ENCODE results near the gene KIAA0825. TPM values are rescaled to one million over a fixed set of nuclear protein-coding genes. Genes with fewer than 3 reads are reported as not detected.
"Not testable (repeated sequence)": the region's sequence is repeated elsewhere in the genome, so short reads cannot be mapped to it uniquely, and the experiment has no call there.

The KIAA0825 gene
- total RNA-seq, 1 experiment from 2014 or later: 1.9 TPM

DNA sequence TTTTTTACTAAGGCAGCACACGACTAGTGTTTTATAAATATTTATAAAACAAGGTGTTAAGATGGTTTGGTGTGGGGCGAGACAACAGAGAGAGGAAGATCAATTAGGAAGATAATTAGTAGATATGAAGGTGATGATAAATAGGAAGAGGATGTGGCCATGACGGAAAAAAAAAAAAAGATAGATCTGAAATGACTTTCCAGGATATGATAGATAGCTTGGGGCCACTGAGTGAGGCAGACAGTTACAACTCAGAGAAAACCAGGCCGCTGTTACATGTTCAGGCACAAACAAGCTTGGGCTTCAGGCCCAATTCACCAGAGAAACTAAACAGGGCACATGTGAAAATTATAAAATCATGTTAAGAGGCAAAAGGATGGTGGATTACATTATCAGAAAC lies 43.2 kb downstream of the KIAA0825 start:
- no peaks in the 10 kb centered on the region for H3K4me1 ChIP-seq (replicated peaks; ENCODE audit: insufficient read depth)
- no peaks in the 10 kb centered on the region for H3K9me2 ChIP-seq (ENCODE audit: insufficient read depth)
- no peaks in the 10 kb centered on the region for H3K9me3 ChIP-seq (ENCODE audit: insufficient read depth, low read depth)
- no peaks in the 10 kb centered on the region for H3K27me3 ChIP-seq (ENCODE audit: insufficient read depth, low read depth)
- H3K4me2 ChIP-seq: no peak overlapping the region
- no peak overlapping the region for H3K27ac ChIP-seq
- H3F3A ChIP-seq (ENCODE audit: insufficient read depth, low read depth): no peaks in the 10 kb centered on the region
- H2AFZ ChIP-seq: no peak overlapping the region
- H3K4me3 ChIP-seq: no peak overlapping the region
- H3K79me2 ChIP-seq (ENCODE audit: low read depth): no peaks in the 10 kb centered on the region
- no TSS peak for BruUV-seq (replicated peaks)
- no peaks in the 10 kb centered on the region for H3K36me3 ChIP-seq (ENCODE audit: low read depth)
- no peaks in the 10 kb centered on the region for H4K20me1 ChIP-seq (ENCODE audit: insufficient read depth)
- CTCF ChIA-PET: no interaction called here
- intact Hi-C loops (cut with micrococcal nuclease; ENCODE audit: unreplicated experiment): no loop called here
- TF ChIP-seq EZH2 (IDR thresholded peaks at IDR 0.05; ENCODE audit: low read depth): no peak
- TF ChIP-seq, protein P1, sequence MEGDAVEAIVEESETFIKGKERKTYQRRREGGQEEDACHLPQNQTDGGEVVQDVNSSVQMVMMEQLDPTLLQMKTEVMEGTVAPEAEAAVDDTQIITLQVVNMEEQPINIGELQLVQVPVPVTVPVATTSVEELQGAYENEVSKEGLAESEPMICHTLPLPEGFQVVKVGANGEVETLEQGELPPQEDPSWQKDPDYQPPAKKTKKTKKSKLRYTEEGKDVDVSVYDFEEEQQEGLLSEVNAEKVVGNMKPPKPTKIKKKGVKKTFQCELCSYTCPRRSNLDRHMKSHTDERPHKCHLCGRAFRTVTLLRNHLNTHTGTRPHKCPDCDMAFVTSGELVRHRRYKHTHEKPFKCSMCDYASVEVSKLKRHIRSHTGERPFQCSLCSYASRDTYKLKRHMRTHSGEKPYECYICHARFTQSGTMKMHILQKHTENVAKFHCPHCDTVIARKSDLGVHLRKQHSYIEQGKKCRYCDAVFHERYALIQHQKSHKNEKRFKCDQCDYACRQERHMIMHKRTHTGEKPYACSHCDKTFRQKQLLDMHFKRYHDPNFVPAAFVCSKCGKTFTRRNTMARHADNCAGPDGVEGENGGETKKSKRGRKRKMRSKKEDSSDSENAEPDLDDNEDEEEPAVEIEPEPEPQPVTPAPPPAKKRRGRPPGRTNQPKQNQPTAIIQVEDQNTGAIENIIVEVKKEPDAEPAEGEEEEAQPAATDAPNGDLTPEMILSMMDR (conservative IDR thresholded peaks at IDR 0.05): no peak
- POLR2A ChIA-PET (ENCODE audit: unreplicated experiment): no interaction called here
- DNase-seq: no peak

DNA sequence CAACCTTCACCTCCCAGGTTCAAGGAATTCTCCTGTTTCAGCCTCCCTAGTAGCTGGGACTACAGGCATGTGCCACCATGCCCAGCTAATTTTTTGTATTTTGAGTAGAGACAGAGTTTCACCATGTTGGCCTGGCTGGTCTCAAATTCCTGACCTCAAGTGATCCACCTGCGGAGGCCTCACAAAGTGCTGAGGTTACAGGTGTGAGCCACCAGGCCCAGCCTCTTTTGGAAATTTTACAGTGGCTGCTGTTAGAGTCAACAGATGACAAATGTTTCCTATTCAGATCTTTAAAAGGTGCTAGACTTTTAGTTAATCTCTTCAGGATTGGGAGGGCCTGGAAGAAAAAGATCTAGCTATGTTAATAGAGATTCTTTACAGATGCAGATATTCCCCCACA lies 45.1 kb downstream of the KIAA0825 start:
- POLR2A ChIA-PET (ENCODE audit: unreplicated experiment); H3K27ac ChIP-seq; BruUV-seq (replicated peaks); H3K4me1 ChIP-seq (replicated peaks; ENCODE audit: insufficient read depth); DNase-seq; intact Hi-C loops (cut with micrococcal nuclease; ENCODE audit: unreplicated experiment); H3K4me2 ChIP-seq; H2AFZ ChIP-seq; H3K9me3 ChIP-seq (ENCODE audit: insufficient read depth, low read depth); H3K4me3 ChIP-seq; CTCF ChIA-PET; H3K36me3 ChIP-seq (ENCODE audit: low read depth); H4K20me1 ChIP-seq (ENCODE audit: insufficient read depth); H3F3A ChIP-seq (ENCODE audit: insufficient read depth, low read depth); H3K27me3 ChIP-seq (ENCODE audit: insufficient read depth, low read depth); H3K79me2 ChIP-seq (ENCODE audit: low read depth); H3K9me2 ChIP-seq (ENCODE audit: insufficient read depth): not testable (repeated sequence)

DNA sequence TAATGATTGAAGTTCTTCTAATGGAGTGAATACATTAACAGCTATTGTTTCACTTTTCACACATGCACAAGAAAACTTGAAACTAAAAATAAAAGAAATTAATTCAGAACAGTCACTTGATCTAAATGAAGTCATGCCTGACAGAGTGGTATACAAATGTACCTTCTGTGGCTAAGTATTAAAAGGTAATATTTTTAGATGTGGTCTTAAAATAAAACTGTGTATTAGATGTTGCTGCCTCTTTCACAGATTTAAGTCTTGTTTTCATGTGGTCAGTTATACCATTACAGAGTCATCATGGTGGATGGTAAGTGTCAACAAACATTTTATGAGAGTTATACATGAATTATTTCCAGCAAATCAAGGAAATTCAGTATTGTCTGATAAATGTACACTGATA lies 47.0 kb downstream of the KIAA0825 start:
- no peaks in the 10 kb centered on the region for H3K79me2 ChIP-seq (ENCODE audit: low read depth)
- no peaks in the 10 kb centered on the region for H3K4me1 ChIP-seq (replicated peaks; ENCODE audit: insufficient read depth)
- intact Hi-C loops (cut with micrococcal nuclease; ENCODE audit: unreplicated experiment): no loop called here
- no peak overlapping the region for H3K4me2 ChIP-seq
- no peaks in the 10 kb centered on the region for H3F3A ChIP-seq (ENCODE audit: insufficient read depth, low read depth)
- no peak for DNase-seq
- no peaks in the 10 kb centered on the region for H3K9me2 ChIP-seq (ENCODE audit: insufficient read depth)
- H3K4me3 ChIP-seq: no peak overlapping the region
- no peak overlapping the region for H2AFZ ChIP-seq
- H4K20me1 ChIP-seq (ENCODE audit: insufficient read depth): no peaks in the 10 kb centered on the region
- BruUV-seq (replicated peaks): no TSS peak
- no peaks in the 10 kb centered on the region for H3K9me3 ChIP-seq (ENCODE audit: insufficient read depth, low read depth)
- no peaks in the 10 kb centered on the region for H3K36me3 ChIP-seq (ENCODE audit: low read depth)
- TF ChIP-seq EZH2 (IDR thresholded peaks at IDR 0.05; ENCODE audit: low read depth): no peak
- TF ChIP-seq, protein P1 (conservative IDR thresholded peaks at IDR 0.05): no peak
- CTCF ChIA-PET: no interaction called here
- no peak overlapping the region for H3K27ac ChIP-seq
- no peaks in the 10 kb centered on the region for H3K27me3 ChIP-seq (ENCODE audit: insufficient read depth, low read depth)
- POLR2A ChIA-PET (ENCODE audit: unreplicated experiment): no interaction called here

DNA sequence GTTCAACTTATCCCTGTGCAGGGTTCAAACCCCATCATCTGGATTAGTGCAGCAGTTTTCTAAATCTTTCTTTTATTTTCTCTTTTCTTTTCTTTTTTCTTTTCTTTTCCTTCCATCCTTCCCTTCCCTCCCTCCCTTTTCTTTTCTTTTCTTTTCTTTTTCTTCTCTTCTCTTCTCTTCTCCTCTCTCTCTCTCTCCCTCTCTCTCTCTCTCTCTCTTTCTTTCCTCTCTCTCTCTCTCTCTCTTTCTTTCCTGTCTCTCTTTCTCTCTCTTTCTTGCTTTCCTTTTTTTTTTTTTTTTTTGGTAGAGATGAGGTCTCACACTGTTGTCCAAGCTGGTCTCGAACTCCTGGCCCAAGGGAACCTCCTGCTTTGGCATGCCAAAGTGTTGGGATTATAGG lies 53.6 kb downstream of the KIAA0825 start:
- BruUV-seq (replicated peaks): no TSS peak
- no peaks in the 10 kb centered on the region for H3K9me3 ChIP-seq (ENCODE audit: insufficient read depth, low read depth)
- H3K4me2 ChIP-seq: no peak overlapping the region
- H4K20me1 ChIP-seq (ENCODE audit: insufficient read depth): no peaks in the 10 kb centered on the region
- H3K4me1 ChIP-seq (replicated peaks; ENCODE audit: insufficient read depth): no peaks in the 10 kb centered on the region
- intact Hi-C loops (cut with micrococcal nuclease; ENCODE audit: unreplicated experiment): no loop called here
- no peak overlapping the region for H3K27ac ChIP-seq
- H2AFZ ChIP-seq: no peak overlapping the region
- H3K9me2 ChIP-seq (ENCODE audit: insufficient read depth): no peaks in the 10 kb centered on the region
- POLR2A ChIA-PET (ENCODE audit: unreplicated experiment): no interaction called here
- no peak for DNase-seq
- CTCF ChIA-PET: no interaction called here
- no peaks in the 10 kb centered on the region for H3K27me3 ChIP-seq (ENCODE audit: insufficient read depth, low read depth)
- H3K4me3 ChIP-seq: no peak overlapping the region
- no peaks in the 10 kb centered on the region for H3F3A ChIP-seq (ENCODE audit: insufficient read depth, low read depth)
- no peaks in the 10 kb centered on the region for H3K79me2 ChIP-seq (ENCODE audit: low read depth)
- no peaks in the 10 kb centered on the region for H3K36me3 ChIP-seq (ENCODE audit: low read depth)
- TF ChIP-seq, protein P1 (conservative IDR thresholded peaks at IDR 0.05): no peak
- TF ChIP-seq EZH2 (IDR thresholded peaks at IDR 0.05; ENCODE audit: low read depth): no peak
